ENCODE data around the gene WDR43. TPM values are rescaled to one million over a fixed set of nuclear protein-coding genes. Genes with fewer than 3 reads are reported as not detected.
A peak's percentile ranks its signal among the peaks of the same experiment; 100 is the strongest.

WDR43 gene
- polyA plus RNA-seq, 1 experiment: 32.8 TPM

DNA sequence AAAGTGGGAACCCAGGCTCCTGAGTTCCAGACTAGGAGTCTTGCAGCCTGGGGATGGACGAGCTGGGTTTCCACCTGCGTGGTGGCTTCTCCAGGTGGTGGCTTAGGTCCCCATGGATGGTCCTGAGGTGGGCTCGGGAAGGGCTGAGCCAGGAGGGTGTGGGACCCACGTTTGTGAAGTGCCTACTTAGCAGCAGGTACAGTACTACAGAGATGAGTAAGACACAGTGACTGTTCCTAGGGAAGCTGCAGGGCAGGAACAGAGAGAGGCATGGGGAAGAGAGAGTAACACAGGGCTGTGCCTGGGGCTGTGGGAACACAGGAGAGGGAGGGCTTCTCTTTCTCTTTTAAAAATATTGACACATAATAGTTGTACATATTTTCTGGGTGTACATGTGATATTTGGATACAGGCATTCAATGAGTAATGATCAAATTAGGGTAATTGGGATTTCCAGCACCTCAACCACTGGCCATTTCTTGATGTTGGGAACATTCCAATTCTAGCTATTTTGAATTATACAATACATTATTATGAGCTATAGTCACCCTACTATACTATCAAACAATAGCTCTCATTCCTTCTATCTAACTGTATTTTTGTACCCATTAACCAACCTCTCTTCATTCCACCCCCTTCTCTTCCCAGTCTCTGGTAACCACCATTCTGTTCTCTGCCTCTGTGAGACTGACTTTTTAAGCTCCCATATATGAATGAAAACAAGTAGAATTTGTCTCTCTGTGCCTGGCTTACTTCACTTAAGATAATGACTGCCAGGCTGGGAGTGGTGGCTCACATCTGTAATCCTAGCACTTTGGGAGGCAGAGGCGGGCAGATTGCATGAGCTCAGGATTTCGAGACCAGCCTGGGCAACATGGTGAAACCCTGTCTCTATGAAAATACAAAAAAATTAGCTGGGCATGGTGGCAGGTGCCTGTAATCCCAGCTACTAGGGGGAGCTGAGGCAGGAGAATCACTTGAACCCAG is 101.6 kb downstream of the WDR43 start:
- CTCF ChIA-PET: interaction anchor here (1.0 kb wide), 1 partner anchor 15 kb away, joined by 3 read pairs; no protein-coding TSS in a partner anchor

DNA sequence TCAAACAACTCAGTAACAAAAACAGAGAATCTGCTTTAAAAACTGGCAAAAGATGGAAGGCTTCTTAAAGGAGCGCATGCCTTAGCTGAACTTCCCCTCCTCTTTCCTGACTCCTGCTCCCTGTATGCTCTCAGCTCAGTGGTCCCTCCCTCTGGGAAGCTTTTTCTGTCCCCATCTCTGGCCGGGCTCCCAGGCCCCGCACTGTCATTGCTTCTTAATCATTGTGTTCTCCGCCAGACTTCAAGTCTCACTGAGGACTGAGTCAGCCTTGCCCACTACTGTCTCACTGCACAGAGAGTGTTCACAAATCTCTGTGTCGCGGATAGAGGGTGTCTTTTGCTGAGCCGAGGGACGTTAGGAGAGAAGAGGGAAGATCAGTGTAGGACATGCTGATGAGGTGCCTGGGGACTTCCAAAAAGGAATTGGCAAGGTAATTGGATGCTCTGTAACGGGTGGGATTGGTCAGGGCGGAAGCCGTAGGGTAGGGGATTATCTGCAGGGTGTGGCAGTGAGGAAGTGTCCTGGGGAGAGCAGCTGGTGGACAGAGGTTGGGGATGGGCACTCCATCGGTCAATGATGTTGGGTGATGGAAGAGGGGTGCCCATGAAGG is 102.9 kb downstream of the WDR43 start:
- ChIA-PET POLR2A (no interaction called here), CTCF (interaction anchor here (1.2 kb wide), 1 partner anchor 19 kb away, joined by 3 read pairs; no protein-coding TSS in a partner anchor)
- TF ChIP-seq, protein P1, sequence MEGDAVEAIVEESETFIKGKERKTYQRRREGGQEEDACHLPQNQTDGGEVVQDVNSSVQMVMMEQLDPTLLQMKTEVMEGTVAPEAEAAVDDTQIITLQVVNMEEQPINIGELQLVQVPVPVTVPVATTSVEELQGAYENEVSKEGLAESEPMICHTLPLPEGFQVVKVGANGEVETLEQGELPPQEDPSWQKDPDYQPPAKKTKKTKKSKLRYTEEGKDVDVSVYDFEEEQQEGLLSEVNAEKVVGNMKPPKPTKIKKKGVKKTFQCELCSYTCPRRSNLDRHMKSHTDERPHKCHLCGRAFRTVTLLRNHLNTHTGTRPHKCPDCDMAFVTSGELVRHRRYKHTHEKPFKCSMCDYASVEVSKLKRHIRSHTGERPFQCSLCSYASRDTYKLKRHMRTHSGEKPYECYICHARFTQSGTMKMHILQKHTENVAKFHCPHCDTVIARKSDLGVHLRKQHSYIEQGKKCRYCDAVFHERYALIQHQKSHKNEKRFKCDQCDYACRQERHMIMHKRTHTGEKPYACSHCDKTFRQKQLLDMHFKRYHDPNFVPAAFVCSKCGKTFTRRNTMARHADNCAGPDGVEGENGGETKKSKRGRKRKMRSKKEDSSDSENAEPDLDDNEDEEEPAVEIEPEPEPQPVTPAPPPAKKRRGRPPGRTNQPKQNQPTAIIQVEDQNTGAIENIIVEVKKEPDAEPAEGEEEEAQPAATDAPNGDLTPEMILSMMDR (IDR thresholded peaks at IDR 0.05; ENCODE audit: insufficient read depth, low read depth, low read length): no peak
- Histone ChIP-seq H3K27me3 (ENCODE audit: control insufficient read depth, insufficient read depth, low read length) (peaks cover 3% of the 10 kb centered on the region; the same call in 1 of the 2 replicates), H3K36me3 (ENCODE audit: control insufficient read depth, insufficient read depth, low read length) (no peaks in the 10 kb centered on the region), H3K4me3 (ENCODE audit: low read depth, low read length) (no peak overlapping the region)
- DNase-seq (ENCODE audit: low read depth): no peak

More for the DNA sequence above, 101.6 kb downstream of the WDR43 start:
- H3K27me3 ChIP-seq (ENCODE audit: control insufficient read depth, insufficient read depth, low read length): peaks cover 5% of the 10 kb centered on the region; the same call in 1 of the 2 replicates
- no peak for DNase-seq (ENCODE audit: low read depth)
- no peak overlapping the region for H3K4me3 ChIP-seq (ENCODE audit: low read depth, low read length)
- POLR2A ChIA-PET: no interaction called here
- H3K36me3 ChIP-seq (ENCODE audit: control insufficient read depth, insufficient read depth, low read length): no peaks in the 10 kb centered on the region
- TF ChIP-seq, protein P1 (IDR thresholded peaks at IDR 0.05; ENCODE audit: insufficient read depth, low read depth, low read length): no peak

Small RNAs within 50 kb of the gene (small RNA-seq; reads per million reads assigned to genes)
- gene RF00019 (ENCODE audit: insufficient read length, low read depth, low replicate concordance) (not detected), gene SNORD53 (ENCODE audit: insufficient read length, low read depth, low replicate concordance) (5.3 reads per million, percentile 63 among the genes with 10 or more reads in this experiment), gene SNORD53B (ENCODE audit: insufficient read length, low read depth, low replicate concordance) (3.2 reads per million, percentile 41 among the genes with 10 or more reads in this experiment), gene SNORD92 (ENCODE audit: insufficient read length, low read depth, low replicate concordance) (1.5 reads per million)

Other genes with a start within 250 kb of the WDR43 start
- gene PPP1CB, start 142.8 kb upstream of the WDR43 start, polyA plus RNA-seq (2011; rRNA removed): 45.2 and 75.4 TPM in 2 replicates
- 0.10 TPM in 1 of 2 replicates, not detected in the other for gene SPDYA, start 83.8 kb upstream of the WDR43 start, polyA plus RNA-seq (2011; rRNA removed)
- 8.0 and 12.0 TPM in 2 replicates for gene TRMT61B, start 24.4 kb upstream of the WDR43 start, polyA plus RNA-seq (2011; rRNA removed)
- 0.09 and 0.29 TPM in 2 replicates for gene TOGARAM2, start 86.6 kb downstream of the WDR43 start, polyA plus RNA-seq (2011; rRNA removed)
- not detected in 2 replicates for gene PCARE, start 179.9 kb downstream of the WDR43 start, polyA plus RNA-seq (2011; rRNA removed)
- gene CLIP4, start 220.7 kb downstream of the WDR43 start, polyA plus RNA-seq (2011; rRNA removed): 38.8 and 59.4 TPM in 2 replicates

Measured in BJ (cell line).